Activated CD4-positive, alpha-beta T cell treated with anti-CD3 and anti-CD28 coated beads, Interleukin-2, amount 50 U/mL, for 24 hours (primary cell): ENCODE measurements around the gene ZNF697.
"Not testable (repeated sequence)": the region's sequence is repeated elsewhere in the genome, so short reads cannot be mapped to it uniquely, and the experiment has no call there.

ENCODE experiments used
- DNase-seq, 2 donors: peaks; one replicate each; pipeline ENCODE4 v3.0.0-alpha.2; 2020; ENCODE audit warnings: low read depth in 1 of 2, low spot score in 1 of 2

ZNF697 gene

DNA sequence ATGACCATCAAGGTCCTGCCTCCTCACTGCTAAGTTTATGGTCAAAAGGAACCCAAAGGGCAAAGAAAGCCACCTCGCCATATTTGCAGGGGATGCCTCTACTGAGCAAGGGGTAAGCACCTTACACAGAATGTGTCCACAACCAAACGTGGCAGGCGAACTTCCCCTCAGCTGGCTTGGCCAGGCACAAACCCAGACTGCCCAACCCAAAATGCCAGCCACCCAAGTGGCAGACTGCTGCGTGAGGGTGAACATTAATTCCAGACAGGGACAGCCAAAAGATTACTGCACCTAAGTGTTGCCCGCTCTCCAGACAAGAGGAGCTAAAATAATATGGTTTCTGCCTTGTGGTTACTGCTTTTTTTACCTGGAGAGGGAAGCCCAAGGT is 16.0 kb downstream of the ZNF697 start:
- no peak for DNase-seq

DNA sequence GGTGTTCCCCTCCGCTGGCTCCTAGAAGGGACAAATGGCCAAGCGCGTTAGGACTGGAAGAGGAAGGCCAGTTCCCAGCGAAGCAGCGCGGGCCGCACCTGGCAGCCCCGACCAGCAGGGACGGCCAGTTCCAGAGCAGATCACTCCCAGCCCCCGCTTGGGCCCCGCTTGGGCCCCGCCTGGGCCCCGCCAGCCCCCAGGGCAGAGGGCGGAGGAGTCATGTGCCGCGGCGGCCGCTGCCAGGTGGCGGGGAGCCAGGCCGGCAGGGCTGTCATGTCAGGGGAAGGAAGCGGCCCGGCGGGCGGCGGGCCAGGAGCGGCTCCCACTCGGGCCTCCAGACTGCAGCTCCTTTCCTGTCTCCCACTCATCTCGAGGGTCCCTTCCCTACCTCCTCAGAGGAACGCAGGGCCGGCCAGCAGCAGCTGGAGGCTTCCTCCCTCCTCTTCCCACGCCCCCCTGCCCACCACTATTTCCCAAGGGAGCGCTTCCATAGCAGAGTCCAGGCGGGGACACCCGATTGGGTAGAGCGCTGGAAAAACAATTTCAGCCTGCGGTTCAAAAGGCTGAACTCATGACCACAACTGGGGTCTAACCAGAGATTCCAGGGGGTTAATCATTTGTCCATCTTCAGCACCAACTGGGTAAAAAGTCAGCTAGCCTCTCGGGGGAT is 16.5 kb downstream of the ZNF697 start:
- no peak for DNase-seq

DNA sequence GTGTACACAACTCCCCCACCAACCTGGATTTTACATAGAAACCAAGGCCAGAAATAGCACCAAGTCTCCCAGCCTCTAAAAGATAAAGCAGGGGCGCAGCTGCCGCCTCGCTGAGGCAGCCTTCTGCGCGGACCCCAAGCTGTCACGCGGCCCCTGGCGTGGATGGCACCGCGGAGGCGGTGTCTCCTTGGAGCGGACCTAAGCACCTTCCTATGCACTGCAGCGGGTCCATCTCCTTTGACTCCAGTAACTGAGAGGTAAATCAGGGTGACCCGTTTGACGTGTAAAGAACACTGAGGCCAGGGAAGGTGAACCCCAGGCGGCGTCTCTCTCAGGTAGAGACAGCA is 17.0 kb downstream of the ZNF697 start:
- DNase-seq = no peak

DNA sequence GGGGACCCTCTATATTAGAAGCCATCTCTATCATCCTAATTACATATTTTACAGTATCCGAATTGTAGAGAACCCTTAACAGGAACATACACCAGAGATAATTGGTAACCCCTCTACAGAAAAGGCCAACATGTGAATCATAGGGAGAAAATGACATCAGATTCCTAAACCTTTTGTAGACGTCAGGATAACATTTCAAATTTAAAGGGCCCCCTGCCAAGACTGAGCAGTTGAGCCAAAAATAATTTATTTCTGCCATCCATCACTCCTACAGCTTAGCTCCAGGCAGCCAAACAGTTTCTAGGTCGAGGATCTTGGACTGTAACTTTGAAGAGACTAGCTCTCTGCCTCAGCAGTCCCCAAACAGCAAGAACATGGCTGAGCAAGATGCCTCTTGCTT is 21.2 kb downstream of the ZNF697 start:
- DNase-seq = no peak

DNA sequence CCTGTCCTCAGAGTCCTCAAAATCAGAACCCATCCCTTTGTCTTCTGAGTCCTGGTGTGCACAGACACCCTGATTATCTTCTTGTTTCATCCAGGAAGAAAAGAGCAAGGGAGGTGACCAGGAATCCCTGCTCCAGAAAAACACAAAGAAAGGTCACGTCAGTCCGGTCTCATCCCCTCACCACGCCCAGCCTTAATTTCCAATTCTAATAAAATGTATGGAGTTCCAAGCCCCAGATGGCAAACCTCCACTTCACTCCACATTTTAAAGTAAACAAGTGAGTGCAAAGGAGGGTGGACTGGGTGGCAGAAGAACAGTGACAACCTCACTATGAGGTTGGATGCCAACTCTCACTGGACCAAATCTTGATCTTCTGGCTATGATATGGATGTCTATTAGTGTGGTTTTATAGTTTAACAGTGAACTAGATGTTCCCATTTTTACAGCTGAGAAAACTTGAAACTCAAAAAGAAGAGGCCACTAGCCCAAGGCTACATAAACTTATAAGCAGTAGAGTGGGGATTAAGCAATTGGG is 22.0 kb downstream of the ZNF697 start:
- no peak for DNase-seq

DNA sequence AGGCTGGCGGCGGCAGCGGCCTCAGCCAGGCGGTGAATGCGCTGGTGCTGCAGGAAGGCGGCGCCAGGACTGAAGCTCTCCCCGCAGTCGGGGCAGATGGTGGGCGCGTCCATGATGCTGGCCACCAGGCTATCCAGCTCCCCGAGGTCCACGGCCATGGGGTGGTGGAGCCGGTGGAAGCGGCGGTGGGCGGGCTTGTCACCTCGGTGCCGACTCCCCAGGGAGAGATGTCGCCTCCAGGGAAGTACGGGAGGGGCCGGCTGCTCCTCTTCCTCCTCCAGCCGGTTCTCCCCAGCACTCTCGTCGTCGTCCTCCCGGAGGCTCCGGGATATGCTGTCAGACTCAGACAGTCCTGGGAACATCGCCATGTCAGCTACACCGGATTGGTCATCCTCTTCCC is 24.4 kb downstream of the ZNF697 start:
- no peak for DNase-seq

DNA sequence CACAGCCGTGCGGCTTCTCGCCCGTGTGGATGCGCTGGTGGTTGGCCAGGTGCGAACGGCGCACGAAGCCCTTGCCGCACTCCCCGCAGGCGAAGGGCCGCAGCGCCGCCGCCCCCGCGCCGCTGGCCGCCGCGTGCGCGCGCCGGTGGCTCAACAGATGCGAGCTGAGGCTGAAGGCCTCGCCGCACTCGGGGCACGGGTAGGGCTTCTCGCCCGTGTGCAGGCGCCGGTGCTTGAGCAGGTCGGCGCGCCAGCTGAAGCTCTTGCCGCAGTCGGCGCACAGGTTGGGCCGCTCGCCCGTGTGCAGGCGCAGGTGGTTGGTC is 24.9 kb downstream of the ZNF697 start:
- no peak for DNase-seq

DNA sequence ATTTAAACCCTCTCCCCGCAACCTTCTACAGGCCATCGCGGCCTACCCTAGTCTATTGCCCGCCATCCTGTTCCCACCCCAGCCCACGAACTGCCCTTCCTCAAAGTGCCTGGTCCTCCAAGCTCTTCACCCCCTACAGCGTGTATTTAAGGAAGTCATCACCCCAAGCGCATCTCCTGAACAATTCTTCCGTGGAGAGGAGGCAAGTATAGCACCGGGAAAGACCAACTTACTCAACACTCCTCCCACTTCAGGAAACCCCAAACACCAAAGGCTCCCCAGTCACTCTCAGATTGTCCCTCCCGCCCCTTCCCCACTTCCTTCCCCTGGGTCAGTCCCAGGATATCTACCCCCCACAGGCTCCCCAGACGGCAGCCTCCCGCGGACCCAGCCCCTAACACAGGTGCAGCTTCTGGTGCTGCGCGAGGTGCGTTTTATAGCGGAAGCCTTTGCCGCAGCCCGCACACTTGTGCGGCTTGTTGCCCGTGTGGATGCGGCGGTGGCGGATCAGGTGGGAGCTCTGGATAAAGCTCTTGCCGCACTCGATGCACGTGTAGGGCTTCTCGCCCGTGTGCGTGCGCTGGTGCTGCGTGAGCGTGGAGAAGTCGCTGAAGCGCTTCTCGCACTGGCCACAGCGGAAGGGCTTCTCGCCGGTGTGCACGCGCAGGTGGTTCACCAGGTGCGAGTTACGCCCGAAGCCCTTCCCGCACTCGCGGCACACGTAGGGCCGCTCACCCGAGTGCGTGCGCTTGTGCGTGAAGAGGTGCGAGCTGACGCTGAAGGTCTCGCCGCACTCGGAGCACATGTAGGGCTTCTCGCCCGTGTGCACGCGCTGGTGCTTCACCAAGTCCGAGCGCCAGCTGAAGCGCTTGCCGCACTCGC is 25.5 kb downstream of the ZNF697 start:
- DNase-seq = no peak

DNA sequence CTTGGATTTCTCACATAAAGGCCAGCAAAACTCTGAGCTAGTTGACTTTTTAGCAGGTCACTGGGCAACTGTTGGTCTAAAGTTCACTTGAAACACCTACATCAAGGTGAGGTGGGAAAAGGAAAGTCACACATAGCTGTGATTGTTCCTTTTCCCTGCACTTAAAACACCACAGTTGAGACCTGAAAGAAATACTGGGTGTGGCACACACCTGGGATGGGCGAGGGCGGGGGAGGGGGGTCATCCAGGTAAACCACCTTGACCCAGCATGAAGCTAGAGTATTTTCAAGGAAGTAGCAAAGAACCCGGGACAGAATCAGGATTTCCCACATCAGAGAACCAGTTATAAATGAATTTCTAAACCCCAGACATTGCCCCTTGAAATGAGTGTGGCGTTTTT is 26.4 kb downstream of the ZNF697 start:
- DNase-seq = no peak

DNA sequence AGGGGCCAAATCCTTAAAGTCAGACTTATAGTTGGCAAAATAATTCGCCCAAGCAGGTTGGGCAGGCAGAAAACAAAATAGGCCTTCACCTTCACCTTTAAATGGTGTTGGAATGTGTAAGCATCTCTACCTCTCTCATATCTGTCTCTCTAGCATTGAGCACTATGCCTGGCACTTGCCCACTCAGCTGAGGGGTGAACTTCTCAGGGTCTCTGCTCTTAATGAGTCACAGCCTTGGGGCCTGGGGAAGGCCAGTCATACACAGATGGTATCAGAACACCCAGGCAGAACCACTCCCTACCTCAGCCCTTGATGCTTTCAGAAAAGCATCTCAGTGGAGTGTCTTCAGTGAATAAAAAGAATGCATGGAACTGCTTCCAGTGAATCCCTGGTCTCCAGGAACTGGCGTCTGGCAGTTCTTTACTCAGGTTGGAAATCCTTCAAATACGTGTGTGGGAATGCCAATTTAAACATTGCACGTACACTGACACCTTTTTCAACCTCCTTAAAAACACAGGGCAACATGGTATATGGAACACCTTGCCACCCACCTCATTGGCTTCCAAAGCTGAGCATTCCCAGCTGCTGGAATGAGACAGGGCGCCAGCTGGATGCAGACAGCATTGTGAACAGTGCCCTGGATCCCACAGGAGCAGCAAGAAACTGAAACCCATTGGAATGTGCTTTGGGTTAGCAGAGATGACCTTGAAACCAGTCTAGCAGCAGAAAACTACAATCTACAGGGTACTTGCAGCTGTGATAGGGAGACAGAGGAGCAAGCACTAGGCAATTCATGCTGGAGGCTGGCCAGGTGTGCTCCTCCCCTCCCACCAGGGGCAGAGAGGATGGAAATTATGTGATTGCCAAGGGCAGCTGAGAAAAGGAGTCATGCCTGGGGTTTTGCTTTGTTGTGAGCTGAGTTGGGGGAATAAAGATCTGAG is 30.0 kb downstream of the ZNF697 start:
- DNase-seq = no peak

DNA sequence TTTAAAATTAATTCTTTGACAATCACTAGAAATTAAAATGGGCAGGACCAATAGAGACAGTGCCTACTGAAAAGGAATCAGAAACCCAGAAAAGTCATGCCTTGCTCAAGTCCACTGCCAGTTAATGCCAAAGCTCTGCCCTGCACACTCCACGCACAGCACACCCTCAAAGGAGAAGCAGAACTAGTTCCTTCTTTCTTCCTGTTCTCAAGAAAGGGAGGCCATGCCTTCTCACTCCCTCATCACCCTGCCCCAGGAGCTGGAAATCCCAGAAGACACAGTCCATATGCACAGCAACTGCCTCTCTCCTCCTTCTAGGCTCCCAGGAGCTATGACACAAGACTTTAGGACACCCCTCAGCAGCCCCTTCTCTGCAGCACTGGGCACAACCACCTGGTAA is 31.3 kb downstream of the ZNF697 start:
- DNase-seq = not testable (repeated sequence)

DNA sequence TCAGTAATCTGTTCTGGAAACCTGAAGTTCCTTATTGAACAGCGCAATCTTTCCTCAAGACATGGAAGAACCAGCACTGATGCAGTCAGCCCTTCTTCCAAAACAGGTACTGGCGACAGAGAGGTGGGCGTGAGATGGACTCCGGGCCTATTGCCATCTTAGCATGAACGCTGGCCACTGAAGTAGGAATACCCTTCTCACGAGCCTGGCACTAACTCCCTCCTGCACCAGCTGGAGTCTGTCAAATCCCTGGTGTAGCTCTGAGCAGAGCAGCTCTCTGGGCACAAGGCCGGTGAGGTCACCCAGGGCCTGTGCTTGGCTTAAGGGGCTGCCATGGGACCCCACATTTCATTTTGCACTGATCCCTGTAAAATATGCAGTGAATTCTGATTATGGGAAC is 33.0 kb downstream of the ZNF697 start:
- not testable (repeated sequence) for DNase-seq

DNA sequence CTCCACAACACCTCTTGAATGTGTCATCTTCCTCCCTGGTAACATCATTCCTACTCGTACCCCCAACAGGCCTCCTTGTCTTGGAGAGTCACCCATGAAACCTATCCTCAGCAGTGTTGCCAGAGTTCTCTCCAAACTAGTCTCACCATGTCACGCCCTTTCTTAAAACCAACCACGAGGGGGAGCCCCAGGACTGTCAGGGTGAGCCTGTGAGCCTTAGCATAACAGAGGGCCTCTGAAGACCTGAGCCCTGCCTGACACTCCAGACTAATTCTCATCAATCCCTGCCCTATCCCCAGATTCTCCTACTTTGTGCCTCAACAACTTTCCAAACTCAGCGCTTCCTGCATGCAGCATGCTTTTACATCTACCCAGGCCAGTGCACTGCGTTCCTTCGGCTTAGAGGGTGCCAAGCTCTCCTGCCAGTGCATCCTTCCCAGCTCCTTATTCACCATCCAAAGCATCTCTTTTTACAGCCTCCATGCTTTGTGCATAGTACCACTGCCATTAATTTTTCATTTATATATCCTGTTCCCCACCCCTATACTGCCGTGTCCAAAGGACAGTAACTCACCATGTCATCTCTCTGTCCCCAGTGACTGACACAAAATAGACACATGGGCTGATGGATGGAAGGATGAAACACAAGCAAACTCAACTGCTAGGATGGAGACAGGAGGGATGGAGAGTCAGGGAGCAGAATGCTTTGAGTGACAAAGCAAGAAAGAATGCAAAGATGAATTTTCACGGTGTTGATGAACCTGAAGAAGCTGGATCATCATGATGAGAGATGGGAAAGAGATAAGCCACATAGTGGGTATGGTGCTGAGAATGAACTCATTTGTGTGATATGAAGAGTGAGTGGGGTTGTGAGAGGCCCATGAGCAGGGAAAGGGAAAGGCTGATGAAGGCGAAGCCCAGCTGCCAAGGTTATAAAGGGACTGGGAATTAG is 34.0 kb downstream of the ZNF697 start:
- DNase-seq = peak; percentile 21 to 62

DNA sequence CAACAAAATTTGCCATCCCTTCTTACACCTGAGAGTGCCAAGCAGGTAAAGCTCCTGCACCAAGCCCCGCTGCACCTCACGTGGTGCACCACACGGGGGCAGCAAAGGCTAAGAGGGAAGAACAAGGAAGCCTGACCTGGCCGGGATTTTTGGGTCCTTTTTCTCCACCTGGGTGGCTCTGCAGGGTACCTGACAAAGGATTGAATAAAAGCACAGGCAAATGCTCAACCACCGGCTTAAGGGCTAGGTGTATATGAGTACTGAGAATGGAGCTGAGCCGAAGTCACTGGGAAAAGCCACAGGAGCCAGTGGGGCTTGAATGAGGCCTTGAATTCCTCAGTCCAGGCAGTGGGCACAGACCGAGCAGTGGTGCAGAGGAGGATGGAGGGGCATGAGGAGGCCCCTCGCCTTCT is 36.4 kb downstream of the ZNF697 start:
- DNase-seq = peak; percentile 21 to 25

DNA sequence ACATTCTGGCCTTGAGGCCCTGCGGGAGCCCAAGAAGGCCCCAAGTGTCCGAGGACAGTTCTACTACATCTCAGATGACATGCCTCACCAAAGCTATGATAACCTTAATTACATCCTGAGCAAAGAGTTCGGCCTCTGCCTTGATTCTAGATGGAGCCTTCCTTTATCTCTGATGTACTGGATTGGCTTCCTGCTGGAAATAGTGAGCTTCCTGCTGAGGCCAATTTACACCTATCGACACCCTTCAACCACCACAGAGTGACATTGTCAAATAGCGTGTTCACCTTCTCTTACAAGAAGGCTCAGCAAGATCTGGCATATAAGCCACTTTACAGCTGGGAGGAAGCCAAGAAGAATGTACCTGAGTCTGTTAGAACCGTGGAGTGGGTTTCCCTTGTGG is 39.2 kb downstream of the ZNF697 start:
- DNase-seq = not testable (repeated sequence)

DNA sequence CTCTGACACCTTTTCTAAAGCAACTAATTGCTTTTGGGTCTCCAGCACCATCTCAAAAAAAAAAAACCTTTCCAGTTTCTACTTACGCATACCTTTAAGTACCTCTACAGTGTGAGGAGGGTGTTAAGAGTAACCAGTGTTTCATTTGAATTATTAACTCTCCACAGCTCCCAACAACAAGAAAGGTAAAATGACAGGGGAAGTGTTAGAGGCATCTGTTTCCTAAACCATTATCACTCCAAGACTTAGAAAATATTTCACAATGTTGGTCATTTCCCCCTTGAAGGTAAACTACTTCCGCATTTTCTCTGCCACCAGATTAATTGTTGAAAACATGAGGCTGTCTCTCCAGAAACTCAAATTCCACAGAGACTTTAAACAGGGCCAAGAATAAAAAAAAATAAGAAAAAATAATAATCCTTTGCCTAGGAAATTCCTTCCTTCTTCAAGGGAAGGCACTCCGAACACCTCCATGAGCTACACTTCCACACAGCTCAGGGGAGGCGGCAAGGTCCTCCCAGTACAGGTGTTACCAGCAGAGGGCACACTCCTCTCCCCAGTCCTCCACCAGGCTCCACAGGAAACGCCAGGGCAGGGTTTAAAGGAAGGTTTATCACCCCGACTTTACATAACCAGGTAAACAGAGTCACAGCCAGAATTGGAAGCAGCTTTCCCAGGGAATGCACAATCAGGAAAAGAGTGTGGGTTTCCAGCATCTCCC is 40.8 kb downstream of the ZNF697 start:
- DNase-seq = not testable (repeated sequence)

DNA sequence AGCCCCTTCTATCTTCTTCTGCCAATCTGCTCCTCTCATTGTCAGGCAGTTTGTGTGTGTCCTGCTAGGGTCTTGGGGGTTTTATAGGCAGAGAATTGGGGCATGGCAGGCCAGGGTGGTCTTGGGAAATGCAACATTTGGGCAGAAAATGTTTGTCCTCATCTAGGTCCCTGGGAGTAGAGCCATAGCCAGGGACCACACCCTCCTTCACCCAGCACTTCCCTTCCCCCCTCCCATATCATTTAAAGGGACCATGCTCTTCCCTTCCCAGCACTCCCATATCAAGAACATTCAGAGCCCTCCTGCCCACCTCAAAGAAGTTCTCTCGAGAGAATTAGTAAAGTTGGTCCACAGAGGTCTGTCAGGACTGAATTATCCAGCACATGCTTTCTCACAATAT is 41.7 kb downstream of the ZNF697 start:
- no peak for DNase-seq

DNA sequence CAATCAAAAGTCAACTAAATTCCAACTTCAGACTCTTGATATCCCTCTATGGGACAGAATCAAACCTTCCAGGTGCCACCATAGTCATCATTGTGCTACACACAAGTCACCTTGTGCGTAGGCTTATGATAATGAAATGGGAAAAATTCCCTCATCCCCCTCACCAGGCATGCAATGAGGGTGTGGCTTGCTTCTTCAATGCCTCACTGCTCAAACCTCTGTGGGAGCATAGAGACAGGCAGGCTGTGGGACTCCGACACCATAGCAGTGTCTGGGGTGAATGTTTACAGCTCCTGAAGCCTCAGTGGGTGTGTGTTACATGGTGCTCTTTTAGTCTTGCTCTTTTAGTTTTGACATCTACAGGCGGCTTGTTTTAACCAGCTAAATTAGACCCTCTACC is 42.4 kb downstream of the ZNF697 start:
- DNase-seq = no peak

DNA sequence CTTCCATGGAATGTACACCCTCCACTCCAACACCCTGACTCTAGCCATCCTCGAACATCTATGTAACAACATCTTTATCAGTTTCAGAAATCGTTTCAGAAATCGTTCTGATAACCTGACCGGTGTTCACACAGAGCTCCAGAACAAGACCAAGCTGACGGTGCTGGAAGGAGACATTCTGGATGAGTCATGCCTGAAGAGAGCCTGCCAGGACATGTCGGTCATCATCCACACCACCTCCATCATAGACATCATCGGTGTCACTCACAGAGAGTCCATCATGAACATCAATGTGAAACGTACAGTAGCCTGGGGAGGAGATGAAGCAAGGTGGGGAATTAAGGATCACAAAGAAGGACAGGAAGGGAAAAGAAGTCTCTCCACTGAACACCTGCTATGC is 43.0 kb downstream of the ZNF697 start:
- DNase-seq = not testable (repeated sequence)

DNA sequence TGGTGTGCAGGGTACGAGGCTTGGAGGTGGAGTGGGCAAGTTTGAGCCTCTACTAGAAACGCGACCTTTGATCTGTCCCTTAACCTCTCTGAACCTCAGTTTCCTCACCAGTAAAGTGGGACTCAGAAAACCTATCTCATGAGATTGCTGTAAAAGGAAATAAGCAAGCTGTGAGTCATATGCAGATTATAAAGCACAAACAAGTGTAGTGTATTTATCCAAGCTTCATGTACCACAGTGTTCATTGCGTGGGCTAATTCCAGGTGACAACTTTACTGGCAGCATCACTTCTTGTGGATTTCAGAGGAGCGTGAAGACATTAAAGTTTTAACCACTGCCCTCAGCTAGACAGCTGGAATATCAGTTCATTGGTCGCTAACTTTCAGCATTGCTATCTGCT is 44.4 kb downstream of the ZNF697 start:
- no peak for DNase-seq
